Thyroid gland (tissue), 4 donors: ENCODE results near the gene PDLIM3.

Experiments used
- POLR2A ChIP-seq, 2 donors: fragments of 450-650 bp; IDR thresholded peaks; one replicate each; pipeline ENCODE4 v1.6.1; 2017; ENCODE audit warnings: antibody characterized with exemption in 2 of 2, mild to moderate bottlenecking in 2 of 2, moderate library complexity in 1 of 2
- TF ChIP-seq, protein P1 (sequence below), 6 experiments: fragments of 200-600 bp in 3 of 6; fragments of 450-650 bp in 3 of 6; sonication (generic) in 3 of 6; IDR thresholded peaks; one replicate each; pipeline ENCODE4 v1.5.1; 2016 to 2019; ENCODE audit warnings: antibody characterized with exemption in 6 of 6, mild to moderate bottlenecking in 2 of 6, inconsistent platforms in 1 of 6, moderate library complexity in 1 of 6

DNA sequence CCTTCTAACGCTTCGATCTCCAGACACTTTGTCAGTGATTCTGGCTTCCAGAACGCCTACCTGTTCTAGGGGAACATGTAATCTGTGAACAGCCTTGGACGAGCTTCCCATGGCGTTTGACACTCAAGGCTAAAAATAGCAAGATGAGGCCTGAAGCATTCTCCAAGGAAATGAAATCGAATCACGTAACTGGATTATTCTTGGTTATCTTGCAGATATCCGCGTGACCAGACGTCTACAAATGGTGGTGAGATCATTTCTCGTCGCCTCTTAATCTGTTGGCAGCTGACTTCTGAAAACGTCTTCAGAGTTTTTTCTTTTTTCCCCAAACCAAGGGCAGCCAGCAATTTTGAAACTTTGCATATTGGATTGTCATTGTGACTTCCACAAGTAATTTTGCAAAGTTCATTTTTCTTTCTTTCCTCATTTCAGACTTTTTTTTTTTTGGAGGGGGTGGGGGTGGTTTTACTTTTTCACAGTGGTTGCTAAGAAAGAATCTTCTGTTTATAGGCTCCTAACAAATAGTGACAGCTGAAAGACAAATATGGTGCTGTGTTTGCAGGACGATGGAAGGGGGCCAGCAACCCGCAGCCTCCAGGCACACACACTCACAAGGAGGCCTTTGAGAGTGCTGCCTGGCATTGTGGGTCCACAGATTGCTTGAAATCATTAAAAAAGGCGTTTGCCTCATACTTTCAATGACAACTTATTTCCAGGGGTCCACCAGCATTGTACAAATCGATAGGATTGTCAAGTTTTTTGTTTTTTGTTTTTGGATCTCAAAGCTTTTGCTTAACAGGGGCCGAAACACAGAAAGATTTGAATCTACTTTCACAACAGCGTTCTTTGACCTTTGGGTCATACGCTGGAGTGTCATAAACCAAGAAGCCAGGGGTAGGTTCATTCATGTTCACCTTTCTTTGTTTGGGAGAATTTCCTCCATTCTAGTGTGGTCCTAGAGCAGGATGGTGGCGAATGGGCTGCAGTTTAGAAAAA lies 32.4 kb upstream of the PDLIM3 start:
- TF ChIP-seq, protein P1, sequence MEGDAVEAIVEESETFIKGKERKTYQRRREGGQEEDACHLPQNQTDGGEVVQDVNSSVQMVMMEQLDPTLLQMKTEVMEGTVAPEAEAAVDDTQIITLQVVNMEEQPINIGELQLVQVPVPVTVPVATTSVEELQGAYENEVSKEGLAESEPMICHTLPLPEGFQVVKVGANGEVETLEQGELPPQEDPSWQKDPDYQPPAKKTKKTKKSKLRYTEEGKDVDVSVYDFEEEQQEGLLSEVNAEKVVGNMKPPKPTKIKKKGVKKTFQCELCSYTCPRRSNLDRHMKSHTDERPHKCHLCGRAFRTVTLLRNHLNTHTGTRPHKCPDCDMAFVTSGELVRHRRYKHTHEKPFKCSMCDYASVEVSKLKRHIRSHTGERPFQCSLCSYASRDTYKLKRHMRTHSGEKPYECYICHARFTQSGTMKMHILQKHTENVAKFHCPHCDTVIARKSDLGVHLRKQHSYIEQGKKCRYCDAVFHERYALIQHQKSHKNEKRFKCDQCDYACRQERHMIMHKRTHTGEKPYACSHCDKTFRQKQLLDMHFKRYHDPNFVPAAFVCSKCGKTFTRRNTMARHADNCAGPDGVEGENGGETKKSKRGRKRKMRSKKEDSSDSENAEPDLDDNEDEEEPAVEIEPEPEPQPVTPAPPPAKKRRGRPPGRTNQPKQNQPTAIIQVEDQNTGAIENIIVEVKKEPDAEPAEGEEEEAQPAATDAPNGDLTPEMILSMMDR (IDR thresholded peaks at IDR 0.05), result no peak
- no peak for TF ChIP-seq POLR2A (IDR thresholded peaks at IDR 0.05)
